HEK293T (cell line): ENCODE results near the gene DUOXA1.

Experiments
- CTCF ChIA-PET: fragments of 350-600 bp; formaldehyde crosslinking; extraction: SDS; loops from one replicate; lab custom pipeline; 2021; ENCODE audit warnings: antibody characterized with exemption, inconsistent platforms; lab: Yijun Ruan, JAX
- POLR2A ChIA-PET: fragments of 350-600 bp; formaldehyde crosslinking; extraction: SDS; loops from one replicate; lab custom pipeline; 2020; ENCODE audit warnings: antibody characterized with exemption, inconsistent platforms; lab: Yijun Ruan, JAX
- DNase-seq: peaks from one replicate; pipeline ENCODE4 v3.0.0; 2012; ENCODE audit warnings: mixed read lengths; ENCODE audit errors: extremely low spot score
- ARNT ChIP-seq: fragments of 450-650 bp; IDR thresholded peaks from 2 replicates; pipeline ENCODE4 v1.6.1; 2017; ENCODE audit warnings: mild to moderate bottlenecking
- BHLHE40 ChIP-seq: fragments of 450-650 bp; IDR thresholded peaks from 2 replicates; pipeline ENCODE4 v1.6.1; 2016; ENCODE audit warnings: mild to moderate bottlenecking, moderate library complexity, borderline replicate concordance
- CTBP1 ChIP-seq: fragments of 450-650 bp; IDR thresholded peaks from 2 replicates; pipeline ENCODE4 v1.6.1; 2016; ENCODE audit warnings: borderline replicate concordance
- ELF4 ChIP-seq: fragments of 450-650 bp; IDR thresholded peaks from 2 replicates; pipeline ENCODE4 v1.6.1; 2017; ENCODE audit warnings: antibody characterized with exemption
- FOXA1 ChIP-seq: fragments of 450-650 bp; IDR thresholded peaks from 2 replicates; pipeline ENCODE4 v1.6.1; 2016; ENCODE audit warnings: mild to moderate bottlenecking
- FOXK2 ChIP-seq: fragments of 450-650 bp; IDR thresholded peaks from 2 replicates; pipeline ENCODE4 v1.6.1; 2016; ENCODE audit warnings: mild to moderate bottlenecking
- FOXM1 ChIP-seq: fragments of 450-650 bp; IDR thresholded peaks from 2 replicates; pipeline ENCODE4 v1.6.1; 2017; ENCODE audit warnings: mild to moderate bottlenecking, borderline replicate concordance
- HDGF ChIP-seq: fragments of 450-650 bp; IDR thresholded peaks from 2 replicates; pipeline ENCODE4 v1.6.1; 2017; ENCODE audit warnings: antibody characterized with exemption, borderline replicate concordance
- L3MBTL2 ChIP-seq: fragments of 450-650 bp; conservative IDR thresholded peaks from 2 replicates; pipeline ENCODE4 v1.6.1; 2016; ENCODE audit warnings: mild to moderate bottlenecking
- LEF1 ChIP-seq: fragments of 450-650 bp; IDR thresholded peaks from 2 replicates; pipeline ENCODE4 v1.6.1; 2017; ENCODE audit warnings: mild to moderate bottlenecking, borderline replicate concordance
- NFRKB ChIP-seq: fragments of 450-650 bp; IDR thresholded peaks from 2 replicates; pipeline ENCODE4 v1.6.1; 2016; ENCODE audit warnings: mild to moderate bottlenecking, moderate library complexity
- PKNOX1 ChIP-seq: fragments of 450-650 bp; IDR thresholded peaks from 2 replicates; pipeline ENCODE4 v1.6.1; 2016
- SP1 ChIP-seq: fragments of 450-650 bp; IDR thresholded peaks from 2 replicates; pipeline ENCODE4 v1.6.1; 2017
- SUZ12 ChIP-seq: fragments of 450-650 bp; IDR thresholded peaks from 2 replicates; pipeline ENCODE4 v1.6.1; 2016; ENCODE audit warnings: mild to moderate bottlenecking
- TARDBP ChIP-seq: fragments of 450-650 bp; IDR thresholded peaks from 2 replicates; pipeline ENCODE4 v1.6.1; 2016
- ZNF384 ChIP-seq: fragments of 450-650 bp; IDR thresholded peaks from 2 replicates; pipeline ENCODE4 v1.6.1; 2016

DUOXA1 gene

GRCh38 chr15:45168751-45169551 lies 39.3 kb upstream of the DUOXA1 start:
- ChIA-PET CTCF (interaction anchor here (0.9 to 1.5 kb wide), 5 partner anchors 8 to 51 kb away, joined by 3 to 7 read pairs (median 4); no protein-coding TSS in a partner anchor), POLR2A (interaction anchor here (0.6 to 2.1 kb wide), 7 partner anchors 18 to 110 kb away, joined by 3 to 9 read pairs (median 4); partner anchors contain the start of gene SHF)
- no peak for TF ChIP-seq BHLHE40
- no peak for TF ChIP-seq FOXA1
- no peak for TF ChIP-seq ZNF384
- no peak for TF ChIP-seq LEF1
- no peak for TF ChIP-seq NFRKB
- TF ChIP-seq CTBP1: no peak
- TF ChIP-seq ARNT: no peak
- no peak for TF ChIP-seq FOXM1
- no peak for TF ChIP-seq SUZ12
- DNase-seq: no peak

DNA sequence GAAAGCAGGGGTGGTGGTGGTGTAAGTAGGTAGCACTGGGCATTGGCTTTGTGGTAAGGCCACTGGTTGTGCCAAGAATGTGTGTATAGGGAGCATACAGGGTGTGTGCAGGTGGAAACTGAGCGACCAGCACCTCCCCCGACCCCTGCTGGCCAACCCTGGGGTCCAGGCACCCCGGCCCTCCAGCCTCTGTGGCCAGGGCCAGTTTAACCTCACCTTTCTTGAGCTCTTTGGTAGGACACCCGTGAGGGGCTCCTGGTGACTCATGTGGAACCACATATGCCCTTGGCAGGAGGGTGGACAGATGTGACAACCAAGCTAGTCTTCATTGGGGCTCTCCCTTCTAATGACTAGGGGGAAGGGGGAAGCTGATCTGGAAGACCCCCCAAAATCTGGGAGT lies 38.6 kb upstream of the DUOXA1 start:
- no peak for DNase-seq
- CTCF ChIA-PET: interaction anchor here (0.9 to 1.5 kb wide), 5 partner anchors 9 to 50 kb away, joined by 3 to 7 read pairs (median 4); no protein-coding TSS in a partner anchor
- TF ChIP-seq HDGF (no peak), SUZ12 (no peak), NFRKB (no peak), ZNF384 (no peak), ARNT (no peak), ELF4 (no peak), PKNOX1 (no peak), FOXA1 (no peak), L3MBTL2 (no peak), FOXM1 (no peak), FOXK2 (no peak), BHLHE40 (no peak), LEF1 (no peak), CTBP1 (no peak), SP1 (no peak), TARDBP (no peak)
- POLR2A ChIA-PET: interaction anchor here (0.6 to 1.8 kb wide), 8 partner anchors 14 to 234 kb away, joined by 3 to 9 read pairs (median 4); partner anchors contain the start of gene SHF

DNA sequence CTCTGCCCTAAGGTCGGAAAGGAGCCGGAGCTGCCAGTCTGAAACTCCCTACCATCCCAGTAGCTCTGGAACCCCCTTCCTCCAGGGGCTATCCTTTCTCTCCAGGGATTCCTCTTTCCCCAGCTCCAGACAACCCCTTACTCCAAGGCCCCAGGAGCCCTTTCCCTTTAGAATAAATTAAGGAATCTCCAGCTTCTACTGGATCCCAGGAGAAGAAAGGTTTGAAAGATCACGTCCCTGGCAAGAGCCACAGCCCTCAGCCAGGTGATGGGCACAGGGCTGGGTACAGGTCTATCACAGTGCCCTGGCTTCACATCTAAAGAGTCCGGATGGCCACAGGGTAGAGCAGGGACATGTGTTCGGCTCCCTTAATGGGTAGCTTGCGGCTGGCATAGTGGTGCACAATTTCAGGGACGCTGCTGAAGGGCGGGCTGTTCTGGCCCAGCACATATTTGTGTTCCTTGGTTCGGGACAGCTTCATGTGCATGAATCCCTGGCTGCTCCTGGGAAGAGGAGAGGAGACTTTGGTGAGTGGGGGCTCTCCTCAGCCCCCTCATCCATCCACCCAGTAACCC lies 38.0 kb upstream of the DUOXA1 start:
- TF ChIP-seq FOXM1 (no peak), FOXK2 (no peak), CTBP1 (no peak), LEF1 (no peak), L3MBTL2 (no peak), ELF4 (no peak), ARNT (no peak)
- ChIA-PET POLR2A (interaction anchor here (0.9 to 1.8 kb wide), 7 partner anchors 14 to 235 kb away, joined by 3 to 9 read pairs (median 4); partner anchors contain the start of gene SHF), CTCF (interaction anchor here (0.7 to 1.5 kb wide), 5 partner anchors 9 to 66 kb away, joined by 3 to 7 read pairs (median 4); no protein-coding TSS in a partner anchor)
- no peak for DNase-seq

- POLR2A ChIA-PET: interaction anchor here (0.9 to 1.8 kb wide), 4 partner anchors 15 to 235 kb away, joined by 3 to 9 read pairs (median 4); partner anchors contain the start of gene SHF
- TF ChIP-seq FOXM1: no peak
- no peak for TF ChIP-seq BHLHE40
- TF ChIP-seq HDGF: no peak
- no peak for TF ChIP-seq L3MBTL2
- TF ChIP-seq FOXA1: no peak
- no peak for TF ChIP-seq ELF4
- no peak for TF ChIP-seq SP1
- TF ChIP-seq ZNF384: no peak
- no peak for TF ChIP-seq ARNT
- no peak for TF ChIP-seq NFRKB
- TF ChIP-seq LEF1: no peak
- TF ChIP-seq TARDBP: no peak
- CTCF ChIA-PET: interaction anchor here (0.7 to 1.5 kb wide), 3 partner anchors 10 to 65 kb away, joined by 3 to 7 read pairs (median 4); no protein-coding TSS in a partner anchor
- DNase-seq: peak; percentile 53
These were observed 37.4 kb upstream of the DUOXA1 start for GRCh38 chr15:45166834-45167630.

- TF ChIP-seq NFRKB (no peak), L3MBTL2 (no peak)
- ChIA-PET CTCF (interaction anchor here (1.1 kb wide), 1 partner anchor 47 kb away, joined by 5 read pairs; no protein-coding TSS in a partner anchor), POLR2A (interaction anchor here (1.2 kb wide), 1 partner anchor 237 kb away, joined by 3 read pairs; a partner anchor contains a TSS)
- no peak for DNase-seq
These were observed 35.9 kb upstream of the DUOXA1 start for GRCh38 chr15:45165536-45165935.

DNA sequence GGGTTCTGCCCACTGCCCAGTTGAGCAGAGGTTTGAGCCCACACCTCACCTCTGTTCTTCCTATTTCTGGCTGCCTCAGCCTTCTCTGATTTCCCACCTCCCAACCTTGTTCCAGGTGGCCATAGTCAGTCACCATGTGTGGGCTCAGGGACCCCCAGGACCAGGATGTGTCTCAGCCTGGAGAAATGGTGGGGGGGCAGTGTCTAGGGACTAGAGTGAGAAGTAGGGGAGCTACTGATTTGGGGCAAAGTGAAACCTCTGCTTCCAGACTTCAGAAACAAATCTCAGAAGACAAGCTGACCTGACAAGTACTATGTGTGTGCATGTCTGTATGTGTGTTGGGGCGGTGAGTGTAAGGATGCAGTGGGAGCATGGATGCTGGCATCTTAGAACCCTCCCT lies 35.2 kb upstream of the DUOXA1 start:
- no peak for TF ChIP-seq FOXM1
- TF ChIP-seq LEF1: no peak
- TF ChIP-seq SP1: no peak
- no peak for TF ChIP-seq L3MBTL2
- no peak for TF ChIP-seq PKNOX1
- no peak for TF ChIP-seq FOXA1
- no peak for TF ChIP-seq TARDBP
- TF ChIP-seq NFRKB: no peak
- no peak for TF ChIP-seq ZNF384
- no peak for TF ChIP-seq ELF4
- TF ChIP-seq BHLHE40: no peak
- TF ChIP-seq CTBP1: no peak
- no peak for TF ChIP-seq SUZ12
- TF ChIP-seq FOXK2: no peak
- no peak for TF ChIP-seq HDGF
- no peak for TF ChIP-seq ARNT
- POLR2A ChIA-PET: interaction anchor here (1.1 to 2.3 kb wide), 3 partner anchors 33 to 237 kb away, joined by 3 to 8 read pairs (median 3); a partner anchor contains a TSS
- CTCF ChIA-PET: no interaction called here
- DNase-seq: no peak
